NCI-H2029 treated with DMSO at 0.1 percent for 48 hours (cell line): ENCODE results near the gene PFN4.

ENCODE experiments used
- DNase-seq: peaks from one replicate; lab custom pipeline; 2025; lab: John Stamatoyannopoulos, UW

Gene PFN4

GRCh38 chr2:24077879-24078278 is 45.3 kb downstream of the PFN4 start:
- DNase-seq: no peak

GRCh38 chr2:24077535-24077877 is 45.6 kb downstream of the PFN4 start:
- no peak for DNase-seq

GRCh38 chr2:24076849-24077534 is 46.1 kb downstream of the PFN4 start:
- peak; percentile 95 for DNase-seq

DNA sequence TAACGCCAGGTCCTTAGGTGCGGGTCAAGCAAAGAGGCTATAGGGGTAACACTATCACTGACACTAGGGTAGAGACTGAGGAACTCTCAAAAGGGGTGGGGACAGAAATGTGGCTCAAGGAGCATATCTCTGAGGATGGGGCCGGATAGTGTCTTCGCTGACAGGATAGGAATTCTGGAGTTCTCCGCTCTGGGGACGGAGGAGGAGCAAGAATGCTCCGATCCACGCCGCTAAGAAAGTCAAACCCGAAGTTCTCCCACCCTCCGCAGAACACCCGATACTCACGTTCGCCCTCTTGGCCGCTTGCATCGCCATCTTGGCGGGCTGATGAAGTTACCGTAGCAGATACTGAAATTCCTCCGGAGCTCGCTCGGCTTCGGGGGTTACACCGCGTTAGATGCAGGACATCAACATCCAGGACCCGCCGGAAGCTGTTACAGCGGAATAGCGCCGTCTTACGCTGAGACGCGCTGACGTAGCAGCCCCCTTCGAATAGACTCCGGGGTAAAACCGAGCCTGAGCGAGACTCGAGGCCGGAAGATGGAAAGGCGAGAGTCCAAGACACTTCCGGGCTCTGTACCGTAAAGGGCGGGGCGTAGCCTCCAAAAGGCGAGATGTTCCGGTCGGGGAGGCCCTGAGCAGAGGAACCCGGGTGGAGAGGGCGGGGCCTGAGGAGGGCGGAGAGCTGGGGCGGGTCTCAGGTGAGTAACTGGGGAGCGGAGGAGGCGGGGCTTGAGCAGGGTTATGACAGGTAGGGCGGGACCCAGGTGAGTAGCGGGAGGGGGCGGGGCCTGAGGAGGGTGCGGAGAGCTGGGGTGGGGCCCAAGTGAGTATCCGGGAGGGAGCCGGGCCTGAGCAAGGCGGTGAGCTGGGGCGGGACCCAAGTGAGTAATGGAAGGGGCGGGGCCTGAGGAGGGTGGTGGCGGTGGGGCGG is 47.0 kb downstream of the PFN4 start, which contains the start of gene SF3B6:
TSS of gene SF3B6 (minus strand) at position 412 of the 934 bp plus-strand sequence. CDS start at position 315, 97 bp downstream.
- DNase-seq: peak; percentile 95

DNA sequence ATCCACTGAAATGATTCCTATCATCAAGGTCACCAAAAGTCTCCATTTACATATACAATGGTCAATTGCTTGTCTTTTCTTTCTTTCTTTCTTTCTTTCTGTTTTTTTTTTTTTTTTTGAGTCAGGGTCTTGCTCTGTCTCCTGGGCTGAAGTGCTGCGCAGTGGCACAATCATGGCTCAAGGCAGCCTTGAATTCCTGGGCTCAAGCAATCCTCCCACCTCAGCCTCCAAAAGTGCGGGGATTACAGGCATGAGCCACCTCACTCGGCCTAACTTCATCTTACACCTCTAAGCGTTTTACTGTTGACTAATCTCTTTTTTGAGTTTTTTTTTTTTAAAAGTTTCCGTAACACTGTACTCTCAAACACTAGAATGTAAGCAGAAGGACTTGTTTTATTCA is 47.9 kb downstream of the PFN4 start:
- DNase-seq: no peak

DNA sequence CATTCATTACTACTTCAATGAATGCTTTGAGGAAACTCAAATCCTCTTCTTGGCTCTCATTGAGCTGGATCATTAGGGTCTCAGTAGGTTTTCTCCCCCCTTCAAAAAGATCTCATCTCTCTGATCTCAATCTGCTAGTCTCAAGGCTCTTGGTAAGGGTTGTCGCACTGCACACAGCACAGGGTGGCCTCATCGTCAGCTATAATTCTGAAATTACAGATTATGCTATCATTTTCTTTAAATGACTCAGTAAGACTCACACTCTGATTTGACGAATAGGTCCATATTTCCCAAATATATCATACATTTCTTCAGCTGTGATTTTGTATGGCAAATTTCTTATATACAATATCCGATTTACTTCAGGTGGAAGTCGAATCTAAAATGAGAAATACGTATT is 49.3 kb downstream of the PFN4 start:
- no peak for DNase-seq

GRCh38 chr2:24072259-24072658 is 50.9 kb downstream of the PFN4 start:
- no peak for DNase-seq

DNA sequence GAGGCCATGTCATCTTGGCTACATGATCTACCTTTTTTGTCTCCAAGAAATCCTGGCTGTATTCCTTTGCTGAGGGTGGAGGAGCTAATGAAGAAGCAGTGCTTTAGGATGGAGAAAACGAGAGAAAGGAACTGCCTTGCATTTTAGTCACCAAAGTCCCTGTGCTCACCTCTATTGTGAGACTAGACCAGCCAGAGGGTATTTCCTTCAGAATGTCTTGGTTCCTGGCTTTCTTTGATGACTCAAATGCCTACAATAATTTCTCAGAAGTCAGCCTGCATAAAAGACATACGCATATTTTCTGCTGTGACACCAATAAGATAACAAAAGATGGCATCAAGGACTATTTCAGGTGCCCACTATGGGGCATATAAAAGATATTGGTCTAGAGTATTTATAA is 57.8 kb downstream of the PFN4 start:
- no peak for DNase-seq
